Stimulated activated CD4-positive, alpha-beta T cell treated with anti-CD3 and anti-CD28 coated beads, Interleukin-2, amount 100 ng/mL, for 4 hours (primary cell): ENCODE measurements around the gene MED7.

Experiments
- DNase-seq: peaks from one replicate; pipeline ENCODE4 v3.0.0-alpha.2; 2020; ENCODE audit warnings: low read depth

The MED7 gene

GRCh38 chr5:157162919-157163510, 20.4 kb upstream of the MED7 start:
- DNase-seq = no peak

GRCh38 chr5:157161996-157162395, 19.3 kb upstream of the MED7 start:
- no peak for DNase-seq

GRCh38 chr5:157160001-157160400, 17.3 kb upstream of the MED7 start:
- DNase-seq = peak; percentile 39

GRCh38 chr5:157159209-157159751, 16.6 kb upstream of the MED7 start:
- DNase-seq = no peak

- DNase-seq = no peak
These were observed 14.7 kb upstream of the MED7 start for GRCh38 chr5:157157293-157157891.

- DNase-seq = no peak
These were observed 12.6 kb upstream of the MED7 start for GRCh38 chr5:157155297-157155696.

GRCh38 chr5:157150995-157151394, 8.3 kb upstream of the MED7 start:
- no peak for DNase-seq

GRCh38 chr5:157148734-157149615, 6.3 kb upstream of the MED7 start:
- peak; percentile 80 for DNase-seq

GRCh38 chr5:157143127-157143971, 684 bp upstream of the MED7 start:
- DNase-seq = no peak

GRCh38 chr5:157137691-157138090, 5.0 kb downstream of the MED7 start:
- DNase-seq = no peak

- no peak for DNase-seq
These were observed 10.4 kb downstream of the MED7 start for GRCh38 chr5:157132281-157132612.

- no peak for DNase-seq
These were observed 11.7 kb downstream of the MED7 start for GRCh38 chr5:157130925-157131324.

GRCh38 chr5:157121709-157122108, 21.0 kb downstream of the MED7 start:
- DNase-seq = no peak

- DNase-seq = no peak
These were observed 22.6 kb downstream of the MED7 start for GRCh38 chr5:157120102-157120501.

GRCh38 chr5:157116483-157116954, 26.1 kb downstream of the MED7 start:
- no peak for DNase-seq

- no peak for DNase-seq
These were observed 27.2 kb downstream of the MED7 start for GRCh38 chr5:157115502-157115901.

- no peak for DNase-seq
These were observed 27.7 kb downstream of the MED7 start for GRCh38 chr5:157115012-157115411.

GRCh38 chr5:157113002-157113401, 29.7 kb downstream of the MED7 start:
- no peak for DNase-seq

GRCh38 chr5:157109744-157110143, 32.9 kb downstream of the MED7 start:
- no peak for DNase-seq

GRCh38 chr5:157108976-157109375, 33.7 kb downstream of the MED7 start, which contains the start of gene HAVCR2:
HAVCR2 (minus strand) TSS chr5:157109044; CDS start chr5:157108983, 61 bp downstream.
- peak; percentile 17 for DNase-seq

- no peak for DNase-seq
These were observed 35.2 kb downstream of the MED7 start for GRCh38 chr5:157107508-157107907.
